T47D (cell line): ENCODE measurements around the gene CPNE5.
A peak's percentile ranks its signal among the peaks of the same experiment; 100 is the strongest.

Experiments used
- DNase-seq, 2 experiments: peaks; one replicate each; pipeline versions ENCODE4 v3.0.0 to v3.0.0-alpha.2; 2011 to 2012; ENCODE audit warnings: low read depth in 1 of 2, low spot score in 1 of 2
- JUND ChIP-seq: IDR thresholded peaks from 2 replicates; pipeline ENCODE4 v1.6.1; 2012; ENCODE audit warnings: low read depth
- in situ Hi-C: cut with HindIII; loops from 2 replicates; pipeline ENCODE4 v1.10.0; 2016; ENCODE audit warnings: low sequenced_read_pairs, low pct_unique_long_range_greater_than_20kb

CPNE5 gene

DNA sequence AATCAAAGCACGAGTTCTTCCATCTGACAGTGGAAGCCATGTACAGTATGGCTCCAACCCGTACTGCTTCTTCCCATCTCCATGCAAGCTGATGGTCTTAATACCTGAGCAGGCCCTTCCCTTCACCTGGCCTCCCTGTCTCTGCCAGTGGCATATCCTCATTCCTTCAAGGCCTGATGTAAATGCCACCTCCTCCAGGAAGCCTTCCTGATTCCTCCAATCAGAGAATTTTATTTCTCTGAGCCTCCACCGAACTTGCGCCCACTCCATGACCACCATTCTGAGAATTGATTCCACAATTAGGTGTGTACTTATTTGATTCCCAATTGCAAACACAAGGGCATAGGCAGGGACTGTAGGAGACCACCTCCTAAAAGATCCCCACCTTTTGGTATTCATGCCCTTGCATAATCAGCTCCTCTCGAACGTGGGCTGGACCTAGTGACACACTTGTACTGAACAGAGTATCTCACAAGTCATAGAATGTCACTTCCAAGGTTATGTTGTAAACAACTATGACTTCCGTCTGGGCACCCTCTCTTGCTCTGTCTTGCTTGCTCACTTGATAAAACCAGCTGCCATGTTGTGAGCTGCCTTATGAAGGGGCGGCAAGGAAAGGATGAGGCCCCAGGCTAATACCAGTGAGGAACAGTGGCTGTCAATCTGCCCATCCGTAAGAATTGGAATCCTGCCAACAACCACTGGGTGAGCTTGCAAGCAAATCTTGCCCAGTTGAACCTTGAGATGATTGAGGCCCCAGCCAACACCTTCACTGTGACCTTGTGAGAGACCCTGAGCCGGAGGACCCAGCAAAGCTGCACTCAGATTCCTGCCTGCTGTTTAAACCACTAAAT, 38.8 kb downstream of the CPNE5 start:
- peak in 1 of 2 experiments; percentile 24 for DNase-seq
- in situ Hi-C loops = no loop called here
- TF ChIP-seq JUND = no peak

DNA sequence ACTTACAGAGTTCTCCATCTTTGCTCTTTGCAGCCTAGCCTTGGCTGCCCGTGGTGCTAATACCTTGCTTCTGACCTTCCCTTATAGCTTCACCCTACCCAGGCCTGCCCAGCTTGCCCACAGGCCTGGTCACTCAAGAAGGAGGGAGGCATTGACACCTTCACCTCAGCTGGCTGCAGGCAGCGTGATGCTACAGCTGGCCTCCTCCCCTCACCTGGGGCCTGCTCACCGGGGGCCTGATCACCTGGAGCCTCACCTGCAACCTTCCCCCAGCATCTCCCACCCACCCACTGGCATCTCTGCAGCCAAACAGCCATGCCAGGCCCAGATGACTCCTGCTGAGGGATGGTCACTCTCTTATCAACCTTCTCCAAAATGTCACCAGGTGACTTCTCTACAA, 40.4 kb downstream of the CPNE5 start:
- TF ChIP-seq JUND = no peak
- in situ Hi-C loops = no loop called here
- no peak for DNase-seq

DNA sequence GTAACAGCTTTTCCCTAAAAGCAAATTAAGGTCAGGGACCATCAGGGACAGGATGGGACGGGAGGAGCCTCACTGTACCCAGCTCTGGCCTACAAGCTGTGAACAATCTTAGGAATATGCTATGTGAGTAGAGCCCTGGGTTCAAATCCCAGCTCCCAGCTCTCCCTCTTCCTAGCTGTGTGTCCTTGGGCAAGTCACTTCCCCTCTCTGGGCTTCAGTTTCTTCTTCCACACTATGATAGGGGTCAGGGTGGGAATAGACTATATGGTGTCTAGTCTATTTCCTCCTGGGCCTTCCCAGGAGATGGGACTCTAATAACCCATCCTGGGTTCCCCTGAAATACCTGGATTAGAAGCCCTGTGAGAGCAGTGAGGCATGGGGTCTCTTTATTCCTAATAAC, 41.6 kb downstream of the CPNE5 start:
- no peak for DNase-seq
- no peak for TF ChIP-seq JUND
- in situ Hi-C loops = no loop called here

DNA sequence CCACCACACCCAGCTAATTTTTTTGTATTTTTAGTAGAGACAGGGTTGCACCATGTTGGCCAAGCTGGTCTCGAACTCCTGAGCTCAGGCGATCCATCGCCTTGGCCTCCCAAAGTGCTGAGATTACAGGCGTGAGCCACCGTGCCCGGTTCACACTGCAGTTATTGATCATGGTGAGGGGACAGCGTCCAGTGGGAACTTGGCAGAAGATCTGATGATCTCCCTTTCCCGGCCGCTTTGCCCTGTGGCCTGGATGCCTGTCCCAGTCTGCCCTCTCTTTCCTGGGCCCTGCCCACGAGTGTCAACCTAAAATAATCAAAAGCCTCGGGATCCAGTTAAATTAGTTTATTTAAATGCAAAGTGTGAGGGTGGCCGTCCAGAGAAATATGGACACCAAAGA, 42.2 kb downstream of the CPNE5 start:
- TF ChIP-seq JUND = no peak
- no peak for DNase-seq
- in situ Hi-C loops = no loop called here

DNA sequence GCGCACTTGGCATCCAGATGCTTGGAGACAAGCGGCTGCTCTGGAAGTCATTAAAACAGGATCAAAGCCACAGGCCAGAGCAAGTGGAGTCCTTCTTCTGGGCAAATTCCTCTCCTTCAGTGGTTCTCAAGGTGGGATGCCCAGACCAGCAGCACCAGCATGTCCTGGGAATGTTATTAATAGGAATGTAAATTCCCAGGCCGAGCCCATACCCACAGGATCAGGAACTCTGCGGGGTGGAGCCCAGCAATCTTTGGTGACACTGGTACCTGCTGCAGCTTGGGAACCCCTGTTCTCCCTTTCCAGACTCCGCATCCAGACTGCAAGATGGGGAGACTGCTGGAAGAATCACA, 44.6 kb downstream of the CPNE5 start:
- no peak for TF ChIP-seq JUND
- in situ Hi-C loops = no loop called here
- no peak for DNase-seq

DNA sequence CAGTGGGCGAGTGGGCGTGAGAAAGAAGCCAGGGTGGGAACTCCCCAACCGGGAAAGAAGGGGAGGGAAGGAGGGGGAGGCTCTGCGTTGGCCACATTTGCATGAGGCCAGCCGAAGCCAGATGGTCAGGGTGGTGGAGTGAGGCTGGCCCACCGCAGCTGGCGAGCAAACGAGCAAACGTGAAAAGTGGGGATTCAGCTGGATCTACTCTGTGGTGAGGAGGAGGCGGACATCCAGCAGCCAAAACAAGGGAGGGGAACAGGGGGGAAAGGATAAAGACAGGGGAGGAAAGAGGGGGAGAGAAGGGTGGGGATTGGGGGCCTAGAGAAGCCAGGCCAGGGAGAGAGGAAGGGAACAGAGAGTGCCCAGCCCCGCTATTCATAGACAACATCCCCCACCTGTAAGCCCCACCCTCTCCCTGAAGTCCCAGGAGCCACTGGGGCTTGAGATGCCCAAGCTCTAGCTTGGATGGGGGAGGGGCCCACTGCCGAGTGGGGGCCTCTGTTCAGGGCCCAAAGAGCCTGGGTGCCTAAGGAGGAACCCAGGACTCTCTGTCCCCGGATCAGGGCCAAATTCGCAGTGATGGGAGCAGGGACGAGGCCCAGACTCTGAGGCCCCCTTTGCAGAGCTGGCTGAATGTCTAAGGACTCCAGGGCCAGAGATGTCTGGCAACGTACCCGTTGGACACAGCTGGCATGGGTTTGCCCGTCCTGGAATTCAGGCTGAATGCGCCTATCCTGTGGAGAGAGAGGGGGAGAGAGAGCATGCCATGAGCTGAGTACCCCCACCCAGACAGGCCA, 45.1 kb downstream of the CPNE5 start:
- DNase-seq = no peak
- in situ Hi-C loops = no loop called here
- TF ChIP-seq JUND = no peak

DNA sequence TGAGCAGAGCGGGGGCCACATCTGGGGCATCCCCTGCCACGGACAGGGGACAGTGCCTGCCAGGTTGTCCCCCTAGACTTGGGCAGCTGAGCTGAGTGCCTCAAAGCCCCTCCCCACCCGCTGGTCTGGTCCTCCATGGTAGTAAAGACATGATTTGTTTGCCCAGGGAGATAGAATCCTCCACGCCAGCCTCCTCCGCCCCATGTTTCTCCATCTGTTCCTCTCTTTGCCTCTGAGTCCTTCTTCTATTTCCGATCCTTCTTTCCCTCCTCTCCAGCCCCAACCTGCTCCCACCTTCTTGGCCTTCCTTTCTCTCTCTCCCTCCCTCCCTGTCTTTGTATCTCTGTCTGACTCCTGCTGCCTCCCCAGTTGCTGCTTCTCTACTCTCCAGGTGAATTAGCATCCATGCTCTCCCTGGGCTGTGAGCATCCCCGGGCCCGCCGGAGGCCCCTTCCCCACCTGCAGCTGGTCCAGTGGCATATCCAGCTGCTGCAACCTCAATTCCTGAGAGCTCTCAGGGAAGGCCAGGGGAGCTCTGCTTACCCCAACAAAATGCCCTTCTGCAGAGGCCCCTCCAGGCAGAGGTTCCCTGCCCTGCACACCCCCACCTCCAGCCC, 45.8 kb downstream of the CPNE5 start:
- in situ Hi-C loops = no loop called here
- DNase-seq = no peak
- no peak for TF ChIP-seq JUND

DNA sequence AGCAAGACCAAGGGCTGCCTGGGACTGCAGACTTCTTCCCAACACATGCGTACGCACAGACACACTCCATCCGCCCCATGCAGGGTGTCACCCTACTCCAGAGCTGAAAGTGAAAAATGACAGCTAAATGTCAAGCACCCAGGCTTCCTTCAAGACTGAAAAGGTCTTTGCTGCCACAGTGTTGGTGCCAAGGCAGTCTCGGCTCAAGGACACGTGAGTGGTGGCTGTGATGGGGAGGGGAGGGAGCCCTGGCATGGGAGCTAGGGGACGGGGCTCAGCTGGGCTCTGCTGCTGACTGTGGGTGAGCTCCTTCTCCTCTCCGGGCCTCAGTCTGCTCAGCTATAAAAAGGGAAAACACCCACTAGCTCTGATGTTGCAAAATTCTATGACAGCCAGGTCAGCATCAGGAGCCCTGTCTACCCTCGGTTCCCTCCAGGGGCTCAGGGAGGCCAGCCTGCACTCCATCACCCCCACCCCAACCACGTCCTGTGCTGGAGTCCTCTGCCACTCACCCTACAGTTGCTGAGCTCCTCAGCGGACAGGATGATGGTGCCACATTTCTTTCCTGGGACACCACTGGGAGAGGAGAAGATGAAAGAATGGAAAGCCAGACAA, 47.6 kb downstream of the CPNE5 start:
- in situ Hi-C loops = no loop called here
- DNase-seq = no peak
- no peak for TF ChIP-seq JUND

DNA sequence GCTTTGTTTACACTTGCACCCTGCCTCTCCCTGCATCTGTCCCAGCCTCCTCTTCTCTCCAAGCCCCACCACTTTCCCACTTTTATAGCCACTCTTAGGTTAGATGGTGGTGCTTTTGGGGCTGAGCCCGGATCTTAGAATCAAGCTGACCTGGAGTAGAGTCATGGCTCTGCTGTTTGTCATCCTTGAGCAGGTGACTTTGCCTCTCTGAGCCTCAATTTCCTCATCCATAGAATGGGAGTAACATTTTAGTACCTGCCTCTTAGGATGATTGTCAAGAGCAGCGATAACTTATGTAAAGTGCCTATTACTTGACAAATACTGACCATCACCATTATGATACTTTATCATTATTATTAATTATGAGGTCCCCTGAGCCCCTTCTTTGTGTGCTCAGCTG, 48.2 kb downstream of the CPNE5 start:
- in situ Hi-C loops = no loop called here
- no peak for DNase-seq

DNA sequence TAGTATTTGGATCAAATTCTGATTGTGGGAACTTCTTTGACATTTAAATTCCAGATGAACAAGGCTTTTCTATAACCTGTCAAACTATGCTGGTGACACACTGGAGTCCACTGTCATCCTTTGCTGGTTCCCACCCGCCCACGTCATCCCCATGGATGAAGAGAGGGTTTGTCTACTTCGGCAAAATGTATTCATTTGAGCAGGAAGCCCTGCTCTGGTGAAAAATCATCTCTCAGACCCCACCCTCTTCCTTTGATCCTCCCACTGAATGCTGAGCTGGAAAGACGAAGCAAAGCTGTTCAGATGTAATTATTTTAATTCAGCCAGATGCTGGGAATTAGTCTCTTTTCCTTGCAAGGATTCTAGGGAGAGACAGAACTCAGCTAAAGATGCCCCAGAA, 50.5 kb downstream of the CPNE5 start:
- no peak for TF ChIP-seq JUND
- no peak for DNase-seq
- in situ Hi-C loops = no loop called here

More for the DNA sequence above, 48.2 kb downstream of the CPNE5 start:
- no peak for TF ChIP-seq JUND

DNA sequence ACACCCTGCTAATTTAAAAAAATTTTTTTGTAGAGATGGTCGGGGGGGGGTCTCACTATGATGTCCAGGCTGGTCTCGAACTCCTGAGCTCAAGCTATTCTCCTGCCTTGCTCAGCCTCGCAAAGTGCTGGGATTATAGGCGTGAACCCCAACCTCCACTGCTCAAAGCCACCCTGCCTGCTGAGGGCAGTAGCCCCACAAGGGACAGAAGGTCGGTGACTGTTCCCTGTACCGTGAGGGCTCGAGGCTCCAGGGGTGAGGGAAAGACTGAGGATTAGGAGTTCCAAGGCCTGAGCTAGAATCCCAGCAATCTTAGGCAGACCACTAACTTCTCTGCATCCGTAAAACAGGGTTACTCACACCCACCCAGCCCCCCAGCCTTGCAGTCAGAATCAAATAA, 51.1 kb downstream of the CPNE5 start:
- no peak for TF ChIP-seq JUND
- in situ Hi-C loops = no loop called here
- DNase-seq = no peak

DNA sequence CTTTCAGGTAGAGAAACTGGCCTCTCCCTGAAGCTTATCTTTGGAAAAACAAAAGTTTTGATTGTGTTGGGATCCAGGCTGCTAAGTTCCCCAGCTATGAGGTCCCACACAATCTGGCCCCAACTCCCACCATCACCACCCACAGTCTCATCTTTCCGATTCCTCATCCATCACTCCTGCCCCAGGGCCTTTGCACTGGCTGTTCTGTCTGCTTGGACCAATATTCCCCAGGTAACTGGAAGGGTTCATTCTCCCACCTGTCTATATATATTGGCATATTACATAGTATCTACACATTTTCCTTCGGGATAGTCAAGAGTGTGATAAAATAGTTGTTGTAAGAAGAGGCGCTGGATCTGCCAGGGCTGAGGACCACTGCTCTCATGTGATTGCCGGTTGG, 52.0 kb downstream of the CPNE5 start:
- in situ Hi-C loops = no loop called here
- TF ChIP-seq JUND = no peak
- no peak for DNase-seq
